Right hindlimb (tissue), 1 donor: ENCODE data around the gene ADM2.
"Not testable (repeated sequence)": the region's sequence is repeated elsewhere in the genome, so short reads cannot be mapped to it uniquely, and the experiment has no call there.

ENCODE experiments used
- DNase-seq: peaks from one replicate; pipeline ENCODE4 v3.0.0-alpha.2; 2018

ADM2 gene

DNA sequence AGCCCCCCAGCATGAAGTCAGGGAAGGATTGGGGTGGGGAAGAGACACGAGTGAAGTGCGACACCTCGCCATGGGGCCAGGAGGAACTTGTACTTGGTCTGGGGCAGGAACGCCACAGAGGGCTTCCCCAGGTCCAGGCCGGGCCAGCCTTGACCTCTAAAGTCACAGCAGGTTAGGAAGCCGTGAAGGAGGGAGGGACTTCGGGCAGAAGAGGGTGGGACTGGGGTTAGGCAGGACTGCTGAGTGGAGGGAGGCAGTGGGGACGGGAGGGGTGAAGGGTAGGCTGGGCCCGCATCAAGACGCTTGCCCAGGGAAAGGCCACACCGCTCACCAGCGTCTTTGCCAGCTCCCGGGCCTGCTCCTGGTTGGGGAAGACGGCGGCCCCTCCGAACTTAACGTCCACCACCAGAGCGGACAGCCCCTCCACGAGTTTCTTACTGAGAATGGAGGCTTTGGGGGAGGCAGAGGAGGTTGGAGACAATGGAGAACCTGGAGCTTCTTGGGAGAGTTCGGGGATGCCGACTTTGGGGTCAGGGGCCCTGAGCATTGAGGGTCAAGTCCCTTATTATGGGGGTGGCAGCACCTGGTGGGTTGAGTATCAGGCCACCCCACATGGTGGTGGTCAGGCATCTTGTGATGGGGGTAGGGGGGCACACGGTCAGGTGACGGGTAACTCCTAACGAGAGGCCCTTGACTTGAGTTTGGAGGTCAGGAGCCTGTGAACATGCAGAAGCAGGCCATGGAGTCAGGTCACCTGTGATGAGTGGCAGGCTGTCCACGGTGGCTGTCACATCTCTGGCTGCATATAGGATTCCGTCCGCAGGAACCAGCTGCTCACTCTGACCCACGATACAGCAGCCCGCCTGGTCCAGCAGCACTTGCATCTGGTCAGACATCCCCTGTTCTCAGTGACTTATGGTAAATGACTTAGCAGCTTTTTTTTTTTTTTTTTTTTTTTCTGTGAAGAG is 45.8 kb downstream of the ADM2 start:
- DNase-seq: peak; percentile 46

DNA sequence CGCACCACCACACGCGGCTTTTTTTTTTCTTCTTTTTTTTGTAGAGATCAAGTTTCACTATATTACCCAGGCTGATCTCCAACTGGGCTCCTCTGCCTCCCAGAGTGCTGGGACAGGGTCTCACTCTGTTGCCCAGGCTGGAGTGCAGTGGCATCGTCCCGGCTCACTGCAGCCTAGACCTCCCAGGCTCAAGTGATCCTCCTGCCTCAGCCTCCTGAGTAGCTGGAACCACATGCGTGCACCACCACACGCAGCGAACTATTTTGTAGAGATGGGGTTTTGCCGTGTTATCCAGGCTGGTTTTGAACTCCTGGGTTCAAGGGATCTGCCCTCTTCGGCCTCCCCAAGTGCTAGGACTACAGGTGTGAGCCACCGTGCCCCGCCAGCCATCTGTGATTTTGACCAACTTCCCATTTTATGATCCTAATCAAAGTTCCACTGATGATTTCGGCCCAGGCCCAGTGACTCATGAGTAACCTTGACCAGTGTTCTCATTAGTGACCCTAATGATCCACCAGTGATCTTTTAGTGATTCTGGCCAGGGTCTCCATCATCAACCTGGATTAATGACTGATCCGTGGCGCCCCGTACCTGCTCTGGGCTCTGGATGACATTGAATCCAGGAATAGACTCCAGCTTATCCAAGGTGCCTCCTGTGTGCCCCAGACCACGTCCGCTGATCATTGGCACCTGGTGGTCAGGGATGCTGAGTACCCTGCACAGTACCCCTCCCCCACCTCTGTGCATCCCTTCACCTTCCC is 46.8 kb downstream of the ADM2 start:
- DNase-seq: no peak

DNA sequence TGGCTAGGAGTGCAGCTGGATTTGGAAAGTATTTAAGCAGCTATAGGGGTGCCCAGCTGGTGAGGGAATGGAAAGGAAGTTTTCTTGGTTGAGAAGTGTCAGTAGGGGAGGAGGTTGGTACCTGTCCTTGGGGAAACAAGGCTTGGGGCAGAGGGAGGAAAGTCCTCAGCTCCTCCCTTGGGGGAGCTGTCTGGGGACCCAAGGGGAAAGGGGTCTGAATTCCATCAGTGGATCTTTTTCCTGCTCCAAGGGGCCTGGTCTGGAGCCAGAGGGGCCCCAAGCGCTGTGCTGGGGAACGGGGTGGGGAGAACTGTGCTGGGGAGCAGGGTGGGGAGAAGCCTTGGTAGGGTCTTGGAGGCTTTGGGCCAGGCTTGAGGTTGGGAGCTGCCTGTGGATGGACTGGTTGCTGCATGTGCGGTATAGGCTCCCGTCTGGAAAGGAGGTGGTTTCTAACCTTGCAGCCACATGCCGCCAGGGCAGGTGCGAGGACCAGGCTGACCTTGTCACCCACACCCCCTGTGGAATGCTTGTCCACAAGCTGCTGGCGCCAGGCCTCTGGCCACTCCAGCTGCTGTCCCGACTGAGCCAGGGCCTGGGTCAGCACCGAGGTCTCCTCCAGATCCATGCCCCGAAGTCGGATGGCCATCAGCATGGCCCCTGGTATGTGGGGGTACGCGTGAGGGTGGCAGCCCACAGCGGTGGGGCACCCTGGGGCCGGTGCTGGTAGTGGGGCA is 47.5 kb downstream of the ADM2 start:
- DNase-seq: no peak

DNA sequence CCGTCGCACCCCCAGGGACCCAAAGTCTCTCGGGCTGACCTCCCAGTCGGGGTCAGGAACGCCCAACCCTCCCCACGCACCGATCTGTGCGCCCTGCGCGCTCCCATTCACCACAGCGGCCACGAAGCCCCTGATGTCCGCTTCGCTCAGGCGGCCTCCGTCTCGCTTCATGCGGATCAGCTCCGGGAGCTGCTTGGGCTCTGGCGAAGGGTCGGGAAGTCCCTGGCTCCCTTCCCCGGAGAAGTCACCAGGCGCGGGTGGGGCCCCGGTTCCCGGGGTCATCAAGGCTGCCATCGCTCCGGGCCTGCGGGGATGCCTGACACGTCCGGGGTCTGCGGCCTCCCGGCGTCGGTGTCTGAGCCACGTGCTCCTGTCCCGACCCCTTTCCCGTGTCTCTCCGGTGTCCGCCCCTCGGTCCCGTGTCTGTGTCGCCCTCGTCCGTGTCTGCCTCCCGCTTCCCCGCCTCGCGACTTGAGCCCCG is 48.1 kb downstream of the ADM2 start:
- DNase-seq: peak; percentile 58

DNA sequence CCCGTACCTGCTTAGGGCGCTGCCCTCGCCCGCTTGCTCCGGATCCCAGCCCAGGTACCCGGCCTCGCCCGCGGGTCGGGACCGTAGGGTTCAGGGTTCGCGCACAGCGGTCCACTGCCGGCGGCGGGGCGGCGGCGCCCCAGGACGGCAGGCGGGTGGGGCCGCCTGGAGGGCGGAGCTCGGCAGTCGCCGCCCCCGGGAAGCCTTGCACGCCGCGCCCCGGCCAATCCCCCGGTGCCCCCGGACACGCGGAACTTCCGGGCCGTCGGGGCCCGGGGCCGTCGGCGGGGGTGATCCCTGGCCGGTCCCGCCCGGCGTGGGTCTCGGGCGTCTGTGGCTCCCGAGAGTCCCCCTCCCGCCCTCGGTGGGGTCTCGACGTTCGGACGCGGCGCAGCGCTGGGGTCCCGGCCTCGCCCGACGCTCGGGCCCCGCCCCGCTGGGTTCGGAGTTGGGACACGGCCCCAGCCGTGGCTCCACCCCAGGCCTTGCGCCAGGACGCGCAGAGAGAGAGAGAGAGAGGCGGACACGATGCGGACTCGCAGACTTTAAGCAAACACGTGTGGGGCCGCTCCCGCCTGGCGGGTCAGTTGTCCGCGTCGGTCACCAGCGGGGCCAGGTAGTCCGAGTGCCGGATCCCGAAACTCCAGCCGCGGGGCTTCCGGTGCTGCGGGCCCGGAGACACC is 48.7 kb downstream of the ADM2 start, which contains the start of gene TYMP:
Gene TYMP (minus strand): TSS at position 116 of the 683 bp plus-strand sequence. CDS start 303 bp downstream, outside the sequence.
- DNase-seq: peak; percentile 85

DNA sequence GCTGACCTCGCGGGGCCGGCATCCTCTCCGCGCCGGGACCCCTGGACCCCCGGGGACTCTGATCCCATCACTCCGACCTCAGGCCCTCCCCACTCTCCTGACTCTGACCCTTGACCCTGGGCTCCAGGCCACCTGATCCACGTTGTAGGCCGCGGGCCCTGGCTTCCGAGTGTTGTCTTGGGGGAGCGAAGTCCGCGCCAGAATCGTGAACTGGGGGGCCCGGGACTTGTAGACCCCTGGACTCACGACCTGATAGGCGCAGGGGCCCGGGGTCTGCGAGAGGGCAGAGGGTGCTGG is 49.2 kb downstream of the ADM2 start:
- no peak for DNase-seq

DNA sequence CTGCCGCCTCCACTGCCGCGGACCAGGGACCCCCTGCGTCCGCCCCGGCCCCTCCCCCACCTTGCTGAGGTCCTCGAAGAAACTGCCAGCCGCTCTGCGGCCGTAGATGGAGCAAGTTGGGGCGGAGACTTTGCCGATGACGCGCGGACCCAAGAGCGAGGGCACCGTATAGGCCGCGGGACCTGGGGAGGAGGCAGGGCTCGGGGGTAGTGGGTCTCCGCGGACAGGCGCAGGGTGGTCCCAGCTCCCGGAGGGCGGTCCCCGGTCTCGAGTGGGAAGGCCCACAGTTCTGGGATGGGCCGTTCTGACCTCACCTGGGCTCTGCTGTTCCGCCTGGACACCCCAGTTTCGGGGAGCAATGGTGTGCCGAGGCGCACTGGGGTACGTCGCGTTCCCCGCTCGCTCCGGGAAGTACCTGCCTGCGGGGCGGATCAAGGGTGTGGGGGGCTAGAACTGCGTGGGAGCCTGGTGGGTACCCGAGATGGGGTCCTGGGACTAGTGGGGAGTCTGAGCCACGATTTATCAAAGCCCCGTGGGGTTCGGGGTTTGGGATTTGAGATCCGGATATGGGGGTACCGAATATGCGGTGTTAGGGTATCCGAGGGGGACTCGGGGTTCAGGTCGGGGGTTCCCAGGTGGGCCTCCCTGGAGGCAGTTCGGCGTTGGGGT is 49.7 kb downstream of the ADM2 start:
- peak; percentile 81 for DNase-seq

DNA sequence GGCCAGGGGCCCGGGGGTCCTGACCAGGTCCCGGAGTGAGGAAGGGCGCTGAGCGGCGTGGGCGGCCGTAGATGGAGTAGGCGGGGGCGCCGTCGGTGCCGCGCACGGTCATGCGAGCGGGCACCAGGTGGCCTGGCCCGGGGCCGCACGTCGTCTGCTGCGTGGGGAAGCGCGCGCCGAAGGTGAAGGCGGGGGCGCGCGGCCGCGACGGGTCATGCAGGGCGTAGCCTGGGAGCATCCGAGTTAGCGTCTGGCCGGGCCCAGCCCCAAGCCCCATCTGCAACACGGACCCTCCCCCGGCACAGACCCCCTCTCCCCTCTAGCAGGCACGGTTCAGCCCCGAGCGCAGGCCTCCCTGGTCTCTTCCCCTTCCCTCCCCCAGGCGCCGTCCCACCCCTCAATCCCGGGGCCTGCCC is 50.2 kb downstream of the ADM2 start:
- no peak for DNase-seq

DNA sequence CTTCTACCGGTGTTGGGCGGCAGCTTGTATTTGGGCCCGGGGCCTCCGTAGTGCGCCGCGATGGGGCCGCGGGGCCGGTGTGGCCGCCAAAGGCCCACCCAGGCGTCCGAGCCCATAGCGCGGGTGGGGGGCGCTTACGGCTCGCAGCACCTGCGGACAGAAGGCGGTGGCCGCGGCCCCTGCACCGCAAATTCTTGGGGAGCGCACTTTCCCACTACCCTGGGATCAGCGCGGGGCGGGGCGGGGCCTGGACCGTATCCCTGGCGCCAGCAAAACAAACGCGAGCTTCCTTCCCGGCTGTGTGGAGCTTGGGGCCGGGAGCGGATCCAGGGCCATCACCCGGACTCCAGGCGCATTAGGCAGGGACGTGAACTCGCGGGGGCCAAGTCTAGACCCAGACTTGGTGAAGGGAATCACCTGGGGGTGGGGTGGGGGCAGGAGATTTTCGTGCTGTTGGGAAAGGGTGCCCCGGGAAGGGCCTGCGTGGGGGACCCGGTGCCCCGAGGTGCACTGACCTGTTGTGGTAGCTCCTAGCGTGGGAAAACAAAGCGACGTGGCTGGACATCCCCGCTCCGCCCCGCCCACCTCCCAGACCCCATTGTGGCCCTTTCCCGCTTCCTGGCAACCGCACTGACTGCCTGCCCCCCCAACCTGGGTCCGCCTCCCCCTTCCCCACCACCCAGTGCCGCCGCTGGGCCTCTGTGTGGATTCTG is 50.8 kb downstream of the ADM2 start:
- DNase-seq: peak; percentile 84

DNA sequence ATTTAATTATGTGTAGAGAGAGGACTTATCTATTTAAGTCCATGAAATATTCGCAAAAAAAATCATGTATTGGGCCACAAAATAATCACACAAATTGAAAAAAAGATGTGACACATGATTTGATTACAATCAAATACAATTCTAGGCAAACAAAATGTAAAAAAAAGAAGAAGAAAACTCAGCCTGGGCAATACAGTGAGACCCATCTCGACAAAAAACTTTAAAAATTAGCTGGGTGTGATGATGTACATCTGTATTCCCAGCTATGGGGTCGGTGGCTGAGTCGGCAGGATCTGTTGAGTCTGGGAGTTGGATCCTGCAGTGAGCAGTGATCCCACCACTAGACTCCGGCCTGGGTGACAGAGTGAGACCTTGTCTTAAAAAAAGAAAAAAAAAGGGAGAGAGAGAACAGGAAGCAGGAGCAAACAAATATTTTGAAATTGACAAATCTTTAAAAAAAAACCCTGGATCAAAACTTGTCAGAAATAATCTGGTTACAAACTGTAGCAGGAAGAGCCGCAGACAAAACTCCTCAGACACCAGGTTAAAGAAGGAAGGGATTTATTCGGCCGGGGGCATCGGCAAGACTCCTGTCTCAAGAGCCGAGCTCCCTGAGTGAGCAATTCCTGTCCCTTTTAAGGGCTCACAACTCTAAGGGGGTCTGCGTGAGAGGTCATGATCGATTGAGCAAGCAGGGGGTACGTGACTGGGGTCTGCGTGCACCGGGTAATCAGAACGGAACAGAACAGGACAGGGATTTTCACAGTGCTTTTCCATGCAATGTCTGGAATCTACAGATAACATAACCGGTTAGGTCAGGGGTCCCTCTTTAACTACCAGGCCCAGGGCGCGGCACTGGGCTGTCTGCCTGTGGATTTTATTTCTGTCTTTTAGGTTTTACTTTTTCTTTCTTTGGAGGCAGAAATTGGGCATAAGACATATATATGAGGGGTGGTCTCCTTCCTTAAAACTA is 51.8 kb downstream of the ADM2 start:
- DNase-seq: no peak

DNA sequence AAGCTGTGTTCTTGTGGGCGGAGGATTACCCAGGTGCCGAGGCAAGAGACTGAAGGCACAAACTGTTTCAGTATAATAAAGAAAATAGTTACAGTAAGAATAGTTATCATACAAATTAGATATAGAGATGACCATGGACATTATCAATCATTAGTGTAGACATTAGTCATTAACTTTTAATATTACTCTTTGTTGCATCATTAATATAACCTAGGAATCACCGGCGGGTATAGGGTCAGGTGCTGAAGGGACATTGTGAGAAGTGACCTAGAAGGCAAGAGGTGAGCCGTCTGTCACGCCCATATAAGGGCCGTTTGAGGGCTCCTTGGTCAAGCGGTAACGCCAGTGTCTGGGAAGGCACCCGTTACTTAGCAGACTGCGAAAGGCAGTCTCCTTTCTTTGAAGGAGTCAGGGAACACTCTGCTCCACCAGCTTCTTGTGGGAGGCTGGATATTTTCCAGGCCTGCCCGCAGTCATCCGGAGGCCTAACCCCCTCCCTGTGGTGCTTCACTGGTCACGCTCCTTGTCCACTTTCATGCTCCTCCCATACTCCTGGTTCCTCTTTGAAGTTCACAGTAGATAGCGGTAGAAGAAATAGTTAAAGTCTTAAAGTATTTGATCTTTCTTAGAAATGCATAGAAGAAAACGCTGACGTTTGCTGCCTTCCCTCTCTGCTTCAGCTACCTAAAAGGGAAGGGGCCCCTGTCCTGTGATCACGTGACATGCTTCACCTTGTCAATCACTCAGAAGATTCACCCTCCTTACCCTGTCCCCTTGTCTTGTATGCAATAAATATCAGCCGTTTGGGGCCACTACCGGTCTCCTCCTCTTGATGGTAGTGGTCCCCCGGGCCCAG is 52.7 kb downstream of the ADM2 start:
- DNase-seq: not testable (repeated sequence)

DNA sequence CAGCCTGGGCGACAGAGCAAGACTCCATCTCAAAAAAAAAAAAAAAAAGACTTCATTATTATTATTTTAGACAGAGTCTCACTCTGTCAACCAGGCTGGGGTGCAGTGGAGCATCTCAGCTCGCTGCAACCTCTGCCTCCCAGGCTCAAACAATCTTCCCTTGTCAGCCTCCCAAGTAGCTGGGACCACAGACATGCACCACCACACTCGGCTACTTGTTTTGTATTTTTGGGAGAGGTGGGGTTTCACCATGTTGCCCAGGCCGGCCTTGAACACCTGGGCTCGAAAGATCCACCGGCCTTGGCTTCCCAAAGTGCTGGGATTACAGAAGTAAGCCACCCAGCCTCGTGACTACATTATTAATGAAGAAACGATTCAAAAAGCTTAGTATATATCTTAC is 53.8 kb downstream of the ADM2 start:
- DNase-seq: no peak
